Measurements from ENCODE around the gene ZNF778. TPM values are rescaled to one million over a fixed set of nuclear protein-coding genes. Genes with fewer than 3 reads are reported as not detected.

ZNF778 gene
- polyA plus RNA-seq, 4 donors = 5.0 to 6.1 (median 5.3) TPM

Other genes with a start within 250 kb of the ZNF778 start
- 1 to 10 TPM; 2.7 to 3.5 (median 3.2) TPM for gene CBFA2T3, start 240.5 kb upstream of the ZNF778 start, polyA plus RNA-seq (ENCODE audit: insufficient read length in 4 of 4)
- gene ACSF3, start 123.9 kb upstream of the ZNF778 start, polyA plus RNA-seq (ENCODE audit: insufficient read length in 4 of 4) = 10 to 100 TPM; 19.4 to 39.5 (median 28.8) TPM
- 1 to 10 TPM; 1.5 to 3.5 (median 2.2) TPM for gene CDH15, start 46.0 kb upstream of the ZNF778 start, polyA plus RNA-seq (ENCODE audit: insufficient read length in 4 of 4)
- 1 to 10 TPM in 1 of 4 donors, under 1 TPM in 3; 0.40 to 1.1 (median 0.65) TPM for gene SLC22A31, start 17.2 kb upstream of the ZNF778 start, polyA plus RNA-seq (ENCODE audit: insufficient read length in 4 of 4)